SK-N-SH (cell line): Measurements from ENCODE around the gene IFT20. TPM values are rescaled to one million over a fixed set of nuclear protein-coding genes. Genes with fewer than 3 reads are reported as not detected.

Experiments used
- CTCF ChIA-PET: fragments of 300-600, 350-600 bp; formaldehyde crosslinking; extraction: SDS; loops from one replicate; lab custom pipeline; 2021; lab: Yijun Ruan, JAX
- POLR2A ChIA-PET: fragments of 350-600 bp; sonication (Branson Sonifier 250); formaldehyde crosslinking; extraction: SDS; loops from one replicate; lab custom pipeline; 2020; ENCODE audit warnings: antibody characterized with exemption, inconsistent platforms; lab: Yijun Ruan, JAX
- DNase-seq: peaks from one replicate; pipeline ENCODE4 v3.0.0; 2012
- H2AFZ ChIP-seq: fragments of 200-600 bp; sonication (generic); 2 replicates; pipeline ENCODE4 v1.8.1; 2016; ENCODE audit warnings: antibody characterized with exemption, mild to moderate bottlenecking, low read depth
- H3F3A ChIP-seq: fragments of 200-600 bp; sonication (generic); replicated peaks from 2 replicates; pipeline ENCODE3; 2016; ENCODE audit warnings: antibody characterized with exemption, mild to moderate bottlenecking; ENCODE audit not compliant: insufficient read depth
- H3K27ac ChIP-seq, 2 experiments: fragments of 200-500 bp in 1 of 2; fragments of 200-600 bp in 1 of 2; sonication (Bioruptor generic) in 1 of 2; sonication (generic), shearing (Covaris generic) in 1 of 2; 2 replicates each; pipeline versions ENCODE4 v1.5.1 to v1.6.1; 2014 to 2016; ENCODE audit warnings: low read depth in 2 of 2, inconsistent platforms in 1 of 2, low read length in 1 of 2, mild to moderate bottlenecking in 1 of 2, mixed read lengths in 1 of 2
- H3K27me3 ChIP-seq: fragments of 200-600 bp; sonication (generic), shearing (Covaris generic); 2 replicates; pipeline ENCODE4 v1.6.1; 2016; ENCODE audit warnings: mixed run types; ENCODE audit not compliant: insufficient read depth
- H3K36me3 ChIP-seq, 2 experiments: fragments of 200-500 bp in 1 of 2; fragments of 200-600 bp in 1 of 2; sonication (Bioruptor generic) in 1 of 2; sonication (generic) in 1 of 2; replicated peaks in 1 of 2; 2 replicates each; pipeline versions ENCODE3 to v1.5.1; 2014 to 2016; ENCODE audit warnings: low read length in 1 of 2, mild to moderate bottlenecking in 1 of 2; ENCODE audit not compliant: insufficient read depth in 2 of 2, control insufficient read depth in 1 of 2
- H3K4me1 ChIP-seq, 2 experiments: fragments of 200-500 bp in 1 of 2; fragments of 200-600 bp in 1 of 2; sonication (Bioruptor generic) in 1 of 2; sonication (generic), shearing (Covaris generic) in 1 of 2; 2 replicates each; pipeline versions ENCODE4 v1.5.1 to v1.6.1; 2014 to 2016; ENCODE audit warnings: low read depth in 1 of 2, low read length in 1 of 2, mixed run types in 1 of 2; ENCODE audit not compliant: insufficient read depth in 2 of 2, control insufficient read depth in 1 of 2
- H3K4me2 ChIP-seq: fragments of 200-600 bp; sonication (generic), shearing (Covaris generic); 2 replicates; pipeline ENCODE4 v1.6.1; 2017; ENCODE audit warnings: mixed run types
- H3K4me3 ChIP-seq, 2 experiments: fragments of 200-500 bp in 1 of 2; fragments of 200-600 bp in 1 of 2; sonication (Bioruptor generic) in 1 of 2; sonication (generic), shearing (Covaris generic) in 1 of 2; 2 replicates each; pipeline versions ENCODE4 v1.5.1 to v1.8.1; 2014 to 2016; ENCODE audit warnings: low read depth in 2 of 2, inconsistent platforms in 1 of 2, low read length in 1 of 2, mild to moderate bottlenecking in 1 of 2, mixed read lengths in 1 of 2, moderate library complexity in 1 of 2
- H3K79me2 ChIP-seq: fragments of 200-600 bp; sonication (generic); 2 replicates; pipeline ENCODE4 v1.8.1; 2017; ENCODE audit warnings: mild to moderate bottlenecking; ENCODE audit not compliant: insufficient read depth
- H3K9ac ChIP-seq: fragments of 200-600 bp; sonication (generic); 2 replicates; pipeline ENCODE4 v1.6.1; 2017; ENCODE audit warnings: mixed run types
- H3K9me2 ChIP-seq: fragments of 200-600 bp; sonication (generic); 2 replicates; pipeline ENCODE4 v1.6.1; 2017; ENCODE audit warnings: mixed run types
- H3K9me3 ChIP-seq: fragments of 200-600 bp; sonication (generic); 2 replicates; pipeline ENCODE4 v1.6.1; 2017; ENCODE audit warnings: mixed run types, mild to moderate bottlenecking, moderate library complexity
- H4K20me1 ChIP-seq: fragments of 200-600 bp; sonication (generic); 2 replicates; pipeline ENCODE4 v1.6.1; 2017; ENCODE audit warnings: mild to moderate bottlenecking, mixed run types; ENCODE audit not compliant: insufficient read depth
- CHD2 ChIP-seq: fragments of 150-350 bp; IDR thresholded peaks from 2 replicates; pipeline ENCODE4 v1.6.1; 2018; ENCODE audit warnings: low read length; ENCODE audit not compliant: partially characterized antibody
- ELF1 ChIP-seq: IDR thresholded peaks from 2 replicates; pipeline ENCODE4 v1.4.0; 2012
- GABPA ChIP-seq: IDR thresholded peaks from 2 replicates; pipeline ENCODE4 v1.4.0; 2012; ENCODE audit warnings: low read depth, mild to moderate bottlenecking
- GATA2 ChIP-seq: sonication (generic); formaldehyde crosslinking; IDR thresholded peaks from 2 replicates; pipeline ENCODE4 v1.5.0; 2020; ENCODE audit warnings: mild to moderate bottlenecking, missing genetic modification reagents
- IRF3 ChIP-seq: fragments of 150-350 bp; IDR thresholded peaks from 2 replicates; pipeline ENCODE4 v1.6.1; 2016; ENCODE audit warnings: mild to moderate bottlenecking, low read depth, low read length
- JUND ChIP-seq: IDR thresholded peaks from 2 replicates; pipeline ENCODE4 v1.4.0; 2012
- MXI1 ChIP-seq: IDR thresholded peaks from 2 replicates; pipeline ENCODE4 v1.6.1; 2012; ENCODE audit warnings: mild to moderate bottlenecking, low read depth, low read length, improper control_type of control experiment
- RFX5 ChIP-seq: IDR thresholded peaks from 2 replicates; pipeline ENCODE4 v1.6.1; 2012; ENCODE audit warnings: mild to moderate bottlenecking, improper control_type of control experiment, low read length
- RXRA ChIP-seq: IDR thresholded peaks from 2 replicates; pipeline ENCODE4 v1.4.0; 2012; ENCODE audit warnings: low read depth, mild to moderate bottlenecking, borderline replicate concordance
- SMC3 ChIP-seq: IDR thresholded peaks from 2 replicates; pipeline ENCODE4 v1.6.1; 2012; ENCODE audit warnings: low read depth, low read length, improper control_type of control experiment
- USF2 ChIP-seq: fragments of 150-350 bp; IDR thresholded peaks from 2 replicates; pipeline ENCODE4 v1.6.1; 2017; ENCODE audit warnings: antibody characterized with exemption, low read length, low read depth, borderline replicate concordance
- YY1 ChIP-seq: IDR thresholded peaks from 2 replicates; pipeline ENCODE4 v1.4.0; 2012; ENCODE audit warnings: low read depth, mild to moderate bottlenecking
- WGBS: methylation state at CpG from one replicate; pipeline ENCODE4 v1.1.6; 2017; ENCODE audit warnings: low lambda C conversion rate; 5-methylcytosine and 5-hydroxymethylcytosine counted together
- polyA plus RNA-seq, 3 experiments: library from polyadenylated mRNA; depleted of rRNA; stranded (reverse); fragments of >200 nt; gene quantifications; 2 replicates each; pipeline ENCODE4 v1.2.3, GENCODE V29; 2012
- TF ChIP-seq, protein P1 (sequence below): IDR thresholded peaks from 2 replicates; pipeline ENCODE4 v1.4.0; 2012; ENCODE audit warnings: low read depth, borderline replicate concordance
- TF ChIP-seq, protein P2 (sequence below): IDR thresholded peaks from 2 replicates; pipeline ENCODE4 v1.4.0; 2012; ENCODE audit warnings: low read depth

Gene IFT20
- polyA plus RNA-seq, 1 of the 3 experiments (the other 2 are of a cell fraction), result 75.6 TPM

GRCh38 chr17:28346199-28346580, 10.9 kb upstream of the IFT20 start:
- H3K79me2 ChIP-seq, result peaks cover 8% of the 10 kb centered on the region; the same call in 1 of the 2 replicates
- 98% methylated on average over 2 of the region's 2 CpGs for WGBS
- peaks cover 60 to 82% of the 10 kb centered on the region in 2 experiments for H3K36me3 ChIP-seq
- H4K20me1 ChIP-seq, result no peaks in the 10 kb centered on the region
- H3K9me3 ChIP-seq, result no peaks in the 10 kb centered on the region
- no peak overlapping the region for H2AFZ ChIP-seq
- H3K9ac ChIP-seq, result peak overlapping the region; percentile 5; the same call in 1 of the 2 replicates
- no peaks in the 10 kb centered on the region for H3K9me2 ChIP-seq
- no peak for DNase-seq
- H3F3A ChIP-seq, result peaks cover 43% of the 10 kb centered on the region
- no peak overlapping the region for H3K4me3 ChIP-seq
- H3K27me3 ChIP-seq, result no peaks in the 10 kb centered on the region
- peak overlapping the region; percentile 80 to 83 for H3K27ac ChIP-seq
- CTCF ChIA-PET, result interaction anchor here (0.8 to 2.0 kb wide), 5 partner anchors 9 to 118 kb away, joined by 3 to 8 read pairs (median 3); partner anchors contain the start of genes IFT20, POLDIP2 and TNFAIP1
- POLR2A ChIA-PET, result interaction anchor here (0.9 to 2.3 kb wide), 2 partner anchors 10 to 11 kb away, joined by 3 to 14 read pairs; partner anchors contain the start of genes IFT20, POLDIP2 and TNFAIP1
- H3K4me1 ChIP-seq, result peaks cover 9 to 23% of the 10 kb centered on the region in 2 experiments
- no peak for TF ChIP-seq JUND
- TF ChIP-seq ELF1, result no peak
- TF ChIP-seq CHD2, result no peak
- peak overlapping the region; percentile 53 for H3K4me2 ChIP-seq

DNA sequence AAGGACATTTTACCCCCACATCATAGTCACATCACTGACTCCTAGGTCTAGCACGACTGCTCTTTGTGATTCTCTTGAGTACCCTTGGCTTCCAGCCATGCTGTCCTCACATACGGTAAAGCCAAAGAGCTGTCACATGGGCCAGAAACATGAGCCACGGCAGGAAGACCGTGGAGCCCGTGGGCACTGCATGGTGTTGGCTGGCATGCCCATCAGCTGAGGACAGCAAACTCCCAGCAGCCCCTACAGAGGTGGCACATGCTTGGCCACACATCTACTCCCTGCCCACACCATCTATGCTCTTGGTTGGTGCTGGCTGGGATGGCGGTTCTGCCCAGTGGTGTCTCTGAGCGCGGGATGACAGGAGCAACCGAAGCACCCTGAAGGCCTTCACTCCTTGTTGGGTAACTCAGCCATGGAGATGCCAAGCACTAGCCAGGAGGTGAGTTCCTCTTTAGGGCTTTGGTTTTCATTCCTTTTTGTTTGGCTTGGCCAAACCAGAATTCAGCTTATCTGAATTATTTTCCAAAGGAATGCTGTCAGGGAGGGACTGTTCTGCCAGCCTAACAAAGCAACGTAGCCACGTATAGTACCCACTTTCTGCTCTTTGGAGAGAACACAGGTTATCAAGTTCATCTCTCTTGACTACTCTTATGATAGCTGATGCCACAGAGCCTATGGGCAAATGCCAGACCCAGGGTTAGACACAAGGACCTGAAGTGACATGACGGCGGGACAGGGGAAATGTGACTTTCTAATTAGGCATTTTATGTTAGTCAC, 10.3 kb upstream of the IFT20 start:
- no peaks in the 10 kb centered on the region for H4K20me1 ChIP-seq
- WGBS, result 83% methylated on average over 10 of the region's 13 CpGs
- DNase-seq, result no peak
- H3K4me1 ChIP-seq, result peaks cover 9 to 23% of the 10 kb centered on the region in 2 experiments
- H3K9me3 ChIP-seq, result no peaks in the 10 kb centered on the region
- CTCF ChIA-PET, result interaction anchor here (0.8 to 2.0 kb wide), 5 partner anchors 8 to 117 kb away, joined by 3 to 8 read pairs (median 3); partner anchors contain the start of genes IFT20, POLDIP2 and TNFAIP1
- H3K27me3 ChIP-seq, result no peaks in the 10 kb centered on the region
- POLR2A ChIA-PET, result interaction anchor here (0.6 to 2.3 kb wide), 3 partner anchors 10 to 72 kb away, joined by 3 to 14 read pairs (median 3); partner anchors contain the start of genes IFT20, POLDIP2 and TNFAIP1
- peak overlapping the region; percentile 53; the same call in 1 of the 2 replicates for H3K4me2 ChIP-seq
- no peak overlapping the region for H3K9ac ChIP-seq
- H2AFZ ChIP-seq, result no peak overlapping the region
- peaks cover 62 to 81% of the 10 kb centered on the region in 2 experiments for H3K36me3 ChIP-seq
- TF ChIP-seq YY1, result no peak
- TF ChIP-seq MXI1, result no peak
- no peak for TF ChIP-seq RXRA
- no peak for TF ChIP-seq USF2
- H3K4me3 ChIP-seq, result no peak overlapping the region
- no peaks in the 10 kb centered on the region for H3K9me2 ChIP-seq
- H3F3A ChIP-seq, result peaks cover 43% of the 10 kb centered on the region
- H3K79me2 ChIP-seq, result peaks cover 14% of the 10 kb centered on the region; the same call in 1 of the 2 replicates
- H3K27ac ChIP-seq, result peak overlapping the region; percentile 80 to 83

DNA sequence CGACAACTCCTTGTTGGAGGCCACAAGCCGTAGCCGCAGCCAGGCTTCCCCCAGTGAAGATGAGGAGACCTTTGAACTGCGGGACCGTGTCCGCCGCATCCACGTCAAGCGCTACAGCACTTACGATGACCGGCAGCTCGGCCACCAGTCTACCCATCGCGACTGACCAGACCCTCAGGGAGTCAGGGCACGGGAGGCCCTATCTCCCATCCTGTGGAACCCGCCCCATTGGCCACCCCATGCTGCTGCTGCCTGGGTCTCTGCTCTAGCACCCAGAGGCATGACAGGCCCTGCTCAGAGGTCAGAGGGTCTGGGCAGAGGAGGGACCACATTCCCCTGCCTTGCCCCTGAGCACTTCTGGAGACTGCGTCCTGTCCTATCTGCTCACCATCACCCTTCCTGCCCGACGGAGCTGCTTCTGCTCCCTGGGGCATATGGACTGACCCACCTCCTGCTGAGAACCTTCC, 9.2 kb upstream of the IFT20 start:
- Histone ChIP-seq H4K20me1 (peaks cover 6% of the 10 kb centered on the region; the same call in 1 of the 2 replicates), H3K27me3 (no peaks in the 10 kb centered on the region), H3K36me3 (peaks cover 68 to 81% of the 10 kb centered on the region in 2 experiments), H3K4me1 (peaks cover 9 to 23% of the 10 kb centered on the region in 2 experiments), H3K9me3 (no peaks in the 10 kb centered on the region), H3K4me3 (no peak overlapping the region), H3K4me2 (no peak overlapping the region), H3K9ac (no peak overlapping the region), H3K27ac (no peak overlapping the region), H3K79me2 (peaks cover 25% of the 10 kb centered on the region; the same call in 1 of the 2 replicates), H3F3A (peaks cover 43% of the 10 kb centered on the region), H3K9me2 (no peaks in the 10 kb centered on the region), H2AFZ (no peak overlapping the region)
- CTCF ChIA-PET, result no interaction called here
- 96% methylated on average over 16 of the region's 19 CpGs for WGBS
- POLR2A ChIA-PET, result interaction anchor here (0.8 kb wide), 1 partner anchor 9 kb away, joined by 3 read pairs; the partner anchor contains the start of genes IFT20 and TNFAIP1
- DNase-seq, result no peak
- TF ChIP-seq IRF3 (no peak), GATA2 (CRISPR knock-in tag) (no peak), RFX5 (no peak), GABPA (no peak), MXI1 (no peak), JUND (no peak), CHD2 (no peak), ELF1 (no peak), SMC3 (no peak)
- TF ChIP-seq, protein P1, sequence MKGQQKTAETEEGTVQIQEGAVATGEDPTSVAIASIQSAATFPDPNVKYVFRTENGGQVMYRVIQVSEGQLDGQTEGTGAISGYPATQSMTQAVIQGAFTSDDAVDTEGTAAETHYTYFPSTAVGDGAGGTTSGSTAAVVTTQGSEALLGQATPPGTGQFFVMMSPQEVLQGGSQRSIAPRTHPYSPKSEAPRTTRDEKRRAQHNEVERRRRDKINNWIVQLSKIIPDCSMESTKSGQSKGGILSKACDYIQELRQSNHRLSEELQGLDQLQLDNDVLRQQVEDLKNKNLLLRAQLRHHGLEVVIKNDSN, result no peak
- TF ChIP-seq, protein P2, sequence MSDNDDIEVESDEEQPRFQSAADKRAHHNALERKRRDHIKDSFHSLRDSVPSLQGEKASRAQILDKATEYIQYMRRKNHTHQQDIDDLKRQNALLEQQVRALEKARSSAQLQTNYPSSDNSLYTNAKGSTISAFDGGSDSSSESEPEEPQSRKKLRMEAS, result no peak
